GM23338 (cell line): ENCODE results near the gene ZFYVE28. TPM values are rescaled to one million over a fixed set of nuclear protein-coding genes. Genes with fewer than 3 reads are reported as not detected.

ENCODE experiments used
- ATAC-seq: fragments of 200-7000 bp; cut with Tn5 transposase; 3 replicates; pipeline ENCODE4 v1.9.1; 2020
- DNase-seq: peaks from one replicate; pipeline ENCODE4 v3.0.0-alpha.2; 2015; ENCODE audit warnings: low spot score
- H2AFZ ChIP-seq: fragments of 200-600 bp; sonication (generic); 2 replicates; pipeline ENCODE4 v1.8.0; 2016; ENCODE audit warnings: antibody characterized with exemption, mild to moderate bottlenecking, moderate library complexity
- H3F3A ChIP-seq: fragments of 200-600 bp; sonication (generic); replicated peaks from 2 replicates; pipeline ENCODE4 v1.8.0; 2017; ENCODE audit warnings: antibody characterized with exemption, mixed run types, low read depth
- H3K27ac ChIP-seq: fragments of 200-600 bp; sonication (generic); 2 replicates; pipeline ENCODE4 v1.6.1; 2016; ENCODE audit warnings: low read depth
- H3K27me3 ChIP-seq: fragments of 200-600 bp; sonication (generic); 2 replicates; pipeline ENCODE4 v1.8.0; 2016; ENCODE audit warnings: mild to moderate bottlenecking, mixed run types, moderate library complexity; ENCODE audit not compliant: insufficient read depth
- H3K36me3 ChIP-seq: fragments of 200-600 bp; sonication (generic); 2 replicates; pipeline ENCODE4 v1.8.0; 2016; ENCODE audit warnings: mild to moderate bottlenecking; ENCODE audit not compliant: insufficient read depth
- H3K4me1 ChIP-seq: fragments of 200-600 bp; sonication (generic); 2 replicates; pipeline ENCODE4 v1.8.0; 2016; ENCODE audit warnings: mild to moderate bottlenecking, moderate library complexity; ENCODE audit not compliant: insufficient read depth
- H3K4me2 ChIP-seq: fragments of 200-600 bp; sonication (generic); 2 replicates; pipeline ENCODE4 v1.7.1; 2017; ENCODE audit warnings: mixed run types
- H3K4me3 ChIP-seq: fragments of 200-600 bp; sonication (generic); 2 replicates; pipeline ENCODE4 v1.6.1; 2016; ENCODE audit warnings: mixed run types
- H3K79me2 ChIP-seq: fragments of 200-600 bp; sonication (generic); replicated peaks from 2 replicates; pipeline ENCODE4 v1.8.0; 2017; ENCODE audit warnings: mild to moderate bottlenecking; ENCODE audit not compliant: insufficient read depth
- H3K9me2 ChIP-seq: fragments of 200-600 bp; sonication (generic); 2 replicates; pipeline ENCODE4 v1.8.0; 2017; ENCODE audit not compliant: insufficient read depth
- H4K20me1 ChIP-seq: fragments of 200-600 bp; sonication (generic); replicated peaks from 2 replicates; pipeline ENCODE4 v1.8.0; 2017; ENCODE audit warnings: mild to moderate bottlenecking; ENCODE audit not compliant: insufficient read depth
- H3K27ac Mint-ChIP-seq: 2 replicates; pipeline ENCODE4 v1.8.0; 2020; ENCODE audit warnings: inconsistent platforms, mild to moderate bottlenecking, moderate library complexity, mixed read lengths
- H3K27me3 Mint-ChIP-seq: 3 replicates; pipeline ENCODE4 v1.8.0; 2022; ENCODE audit warnings: low read depth, mild to moderate bottlenecking, moderate library complexity, mixed read lengths, inconsistent platforms; ENCODE audit not compliant: insufficient read depth, poor library complexity
- H3K36me3 Mint-ChIP-seq: 3 replicates; pipeline ENCODE4 v1.8.0; 2021; ENCODE audit warnings: low read depth, mild to moderate bottlenecking, inconsistent platforms, moderate library complexity, mixed read lengths
- H3K4me1 Mint-ChIP-seq: 3 replicates; pipeline ENCODE4 v1.8.0; 2020; ENCODE audit warnings: mild to moderate bottlenecking, inconsistent platforms, mixed read lengths
- H3K4me3 Mint-ChIP-seq: 3 replicates; pipeline ENCODE4 v1.8.0; 2021; ENCODE audit warnings: moderate library complexity, mild to moderate bottlenecking, inconsistent platforms, mixed read lengths
- H3K9me3 Mint-ChIP-seq: 3 replicates; pipeline ENCODE4 v1.8.0; 2020; ENCODE audit warnings: moderate library complexity, mild to moderate bottlenecking, inconsistent platforms, mixed read lengths
- CREB1 ChIP-seq: fragments of 250-450 bp; sonication (Bioruptor Pico); IDR thresholded peaks from 2 replicates; pipeline ENCODE4 v1.5.0; 2020; ENCODE audit warnings: low read depth, mild to moderate bottlenecking, moderate library complexity
- EZH2 ChIP-seq: fragments of 200-600 bp; sonication (generic); IDR thresholded peaks from one replicate; pipeline ENCODE4 v1.8.0; 2017; ENCODE audit warnings: antibody characterized with exemption, mild to moderate bottlenecking, low read depth; ENCODE audit not compliant: unreplicated experiment
- EZH2phosphoT487 ChIP-seq: fragments of 200-600 bp; sonication (generic); IDR thresholded peaks from one replicate; pipeline ENCODE4 v1.8.1; 2018; ENCODE audit warnings: antibody characterized with exemption; ENCODE audit not compliant: unreplicated experiment
- NANOG ChIP-seq: IDR thresholded peaks from 2 replicates; pipeline ENCODE4 v1.6.1; 2016; ENCODE audit warnings: antibody characterized with exemption, borderline replicate concordance
- POLR2AphosphoS5 ChIP-seq: IDR thresholded peaks from 2 replicates; pipeline ENCODE4 v1.6.1; 2016; ENCODE audit warnings: antibody characterized with exemption, low read depth
- STAT1 ChIP-seq: IDR thresholded peaks from one replicate; pipeline ENCODE4 v1.6.1; 2016; ENCODE audit warnings: antibody characterized with exemption; ENCODE audit not compliant: unreplicated experiment
- ZNF114 ChIP-seq: fragments of 250-450 bp; sonication (Bioruptor Pico); IDR thresholded peaks from 2 replicates; pipeline ENCODE4 v1.5.0; 2020; ENCODE audit warnings: mild to moderate bottlenecking, moderate library complexity
- ZNF331 ChIP-seq: fragments of 250-450 bp; sonication (Bioruptor Pico); IDR thresholded peaks from 2 replicates; pipeline ENCODE4 v1.5.0; 2020; ENCODE audit warnings: low read depth, mild to moderate bottlenecking, moderate library complexity
- polyA plus RNA-seq: library from polyadenylated mRNA; unstranded; fragments of >200 nt; fragmentation: Nextera tagmentation; extraction: Ambion mirVana; gene quantifications from 2 replicates; pipeline ENCODE4 v1.2.1, GENCODE V29; 2016
- total RNA-seq: library from RNA; depleted of rRNA; stranded (reverse); fragments of >200 nt; shearing (Covaris generic); gene quantifications from 2 replicates; pipeline ENCODE4 v1.2.3, GENCODE V29; 2014
- TF ChIP-seq, protein P1 (sequence below), 2 experiments: fragments of 200-600 bp in 1 of 2; sonication (generic) in 1 of 2; conservative IDR thresholded peaks; 2 replicates each; pipeline versions ENCODE4 v1.5.1 to v1.6.1; 2016 to 2017; ENCODE audit warnings: antibody characterized with exemption in 2 of 2, low read depth in 2 of 2, mild to moderate bottlenecking in 2 of 2, moderate library complexity in 1 of 2
- TF ChIP-seq, protein P2 (sequence below): IDR thresholded peaks from one replicate; pipeline ENCODE4 v1.6.1; 2018; ENCODE audit warnings: antibody characterized with exemption; ENCODE audit not compliant: unreplicated experiment
- TF ChIP-seq, protein P3 (sequence below): IDR thresholded peaks from 2 replicates; pipeline ENCODE4 v1.6.1; 2016; ENCODE audit warnings: antibody characterized with exemption

The ZFYVE28 gene
- total and polyA plus RNA-seq, 2 experiments from 2014 or later = 2.6 to 4.6 TPM

DNA sequence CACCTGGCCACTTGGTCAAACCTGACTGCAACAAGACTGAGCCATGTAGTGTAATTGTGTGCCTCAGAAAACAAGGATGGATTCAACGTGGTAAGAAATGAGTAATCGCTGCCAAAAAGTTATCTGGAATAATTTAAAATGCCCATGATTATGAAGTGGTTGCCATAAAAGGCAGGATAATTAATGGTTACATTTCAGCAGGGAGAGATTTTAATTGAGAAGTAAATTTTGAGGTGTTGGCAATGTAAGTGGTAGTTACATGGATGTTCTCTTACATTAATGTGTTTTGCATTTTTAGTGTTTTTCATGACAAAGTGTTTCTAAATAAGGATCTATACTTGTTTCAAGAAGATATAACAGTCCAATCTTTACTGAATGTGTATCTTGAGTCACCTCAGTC lies 192.2 kb downstream of the ZFYVE28 start:
- no peak overlapping the region; the same call in 1 of the 2 replicates for H3K27ac Mint-ChIP-seq
- Histone ChIP-seq H4K20me1 (peaks cover 4% of the 10 kb centered on the region; the same call in 1 of the 2 replicates), H3F3A (no peaks in the 10 kb centered on the region; the same call in 1 of the 2 replicates), H3K27ac (no peak overlapping the region), H3K4me3 (no peak overlapping the region), H3K79me2 (no peaks in the 10 kb centered on the region), H3K27me3 (no peaks in the 10 kb centered on the region), H3K36me3 (no peaks in the 10 kb centered on the region), H3K9me2 (no peaks in the 10 kb centered on the region), H3K4me1 (peaks cover 20% of the 10 kb centered on the region), H2AFZ (no peak overlapping the region), H3K4me2 (no peak overlapping the region)
- TF ChIP-seq NANOG (no peak), ZNF114 (CRISPR knock-in tag) (no peak), EZH2 (no peak), STAT1 (no peak)
- TF ChIP-seq, protein P1, sequence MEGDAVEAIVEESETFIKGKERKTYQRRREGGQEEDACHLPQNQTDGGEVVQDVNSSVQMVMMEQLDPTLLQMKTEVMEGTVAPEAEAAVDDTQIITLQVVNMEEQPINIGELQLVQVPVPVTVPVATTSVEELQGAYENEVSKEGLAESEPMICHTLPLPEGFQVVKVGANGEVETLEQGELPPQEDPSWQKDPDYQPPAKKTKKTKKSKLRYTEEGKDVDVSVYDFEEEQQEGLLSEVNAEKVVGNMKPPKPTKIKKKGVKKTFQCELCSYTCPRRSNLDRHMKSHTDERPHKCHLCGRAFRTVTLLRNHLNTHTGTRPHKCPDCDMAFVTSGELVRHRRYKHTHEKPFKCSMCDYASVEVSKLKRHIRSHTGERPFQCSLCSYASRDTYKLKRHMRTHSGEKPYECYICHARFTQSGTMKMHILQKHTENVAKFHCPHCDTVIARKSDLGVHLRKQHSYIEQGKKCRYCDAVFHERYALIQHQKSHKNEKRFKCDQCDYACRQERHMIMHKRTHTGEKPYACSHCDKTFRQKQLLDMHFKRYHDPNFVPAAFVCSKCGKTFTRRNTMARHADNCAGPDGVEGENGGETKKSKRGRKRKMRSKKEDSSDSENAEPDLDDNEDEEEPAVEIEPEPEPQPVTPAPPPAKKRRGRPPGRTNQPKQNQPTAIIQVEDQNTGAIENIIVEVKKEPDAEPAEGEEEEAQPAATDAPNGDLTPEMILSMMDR (conservative IDR thresholded peaks at IDR 0.05; ENCODE audit: low read depth in 2 of 2) = no peak
- TF ChIP-seq, protein P2, sequence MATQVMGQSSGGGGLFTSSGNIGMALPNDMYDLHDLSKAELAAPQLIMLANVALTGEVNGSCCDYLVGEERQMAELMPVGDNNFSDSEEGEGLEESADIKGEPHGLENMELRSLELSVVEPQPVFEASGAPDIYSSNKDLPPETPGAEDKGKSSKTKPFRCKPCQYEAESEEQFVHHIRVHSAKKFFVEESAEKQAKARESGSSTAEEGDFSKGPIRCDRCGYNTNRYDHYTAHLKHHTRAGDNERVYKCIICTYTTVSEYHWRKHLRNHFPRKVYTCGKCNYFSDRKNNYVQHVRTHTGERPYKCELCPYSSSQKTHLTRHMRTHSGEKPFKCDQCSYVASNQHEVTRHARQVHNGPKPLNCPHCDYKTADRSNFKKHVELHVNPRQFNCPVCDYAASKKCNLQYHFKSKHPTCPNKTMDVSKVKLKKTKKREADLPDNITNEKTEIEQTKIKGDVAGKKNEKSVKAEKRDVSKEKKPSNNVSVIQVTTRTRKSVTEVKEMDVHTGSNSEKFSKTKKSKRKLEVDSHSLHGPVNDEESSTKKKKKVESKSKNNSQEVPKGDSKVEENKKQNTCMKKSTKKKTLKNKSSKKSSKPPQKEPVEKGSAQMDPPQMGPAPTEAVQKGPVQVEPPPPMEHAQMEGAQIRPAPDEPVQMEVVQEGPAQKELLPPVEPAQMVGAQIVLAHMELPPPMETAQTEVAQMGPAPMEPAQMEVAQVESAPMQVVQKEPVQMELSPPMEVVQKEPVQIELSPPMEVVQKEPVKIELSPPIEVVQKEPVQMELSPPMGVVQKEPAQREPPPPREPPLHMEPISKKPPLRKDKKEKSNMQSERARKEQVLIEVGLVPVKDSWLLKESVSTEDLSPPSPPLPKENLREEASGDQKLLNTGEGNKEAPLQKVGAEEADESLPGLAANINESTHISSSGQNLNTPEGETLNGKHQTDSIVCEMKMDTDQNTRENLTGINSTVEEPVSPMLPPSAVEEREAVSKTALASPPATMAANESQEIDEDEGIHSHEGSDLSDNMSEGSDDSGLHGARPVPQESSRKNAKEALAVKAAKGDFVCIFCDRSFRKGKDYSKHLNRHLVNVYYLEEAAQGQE = no peak
- no peak overlapping the region for H3K4me3 Mint-ChIP-seq
- no peaks in the 10 kb centered on the region; the same call in 2 of the 3 replicates for H3K36me3 Mint-ChIP-seq
- ATAC-seq (no peak), DNase-seq (no peak)
- H3K4me1 Mint-ChIP-seq = peaks cover 31% of the 10 kb centered on the region
- H3K9me3 Mint-ChIP-seq = no peaks in the 10 kb centered on the region
- peaks cover 5% of the 10 kb centered on the region for H3K27me3 Mint-ChIP-seq

DNA sequence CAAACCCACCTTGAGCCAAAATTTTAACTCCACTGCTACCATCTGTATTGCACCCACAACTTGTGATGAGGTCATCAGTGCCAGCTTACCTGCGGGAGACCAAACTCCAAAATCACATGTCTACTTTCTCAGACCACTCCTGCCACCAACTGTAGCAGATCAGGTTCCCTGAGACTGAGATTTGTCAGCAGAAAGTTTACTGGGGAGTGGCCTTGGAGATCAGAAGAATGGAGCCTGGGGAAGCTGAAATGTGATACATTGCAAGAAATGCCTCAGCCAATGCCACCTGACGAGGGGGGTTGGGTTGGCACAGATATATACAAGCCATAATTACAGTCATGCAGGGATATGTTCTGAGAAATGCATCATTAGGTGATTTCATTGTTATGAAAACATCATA lies 195.6 kb downstream of the ZFYVE28 start:
- DNase-seq = peak; percentile 66
- H3K27me3 ChIP-seq = no peaks in the 10 kb centered on the region
- H3K27ac ChIP-seq = peak overlapping the region; percentile 85; the same call in 1 of the 2 replicates
- Mint-ChIP-seq H3K4me3 (peak overlapping the region; percentile 47), H3K9me3 (no peaks in the 10 kb centered on the region), H3K36me3 (no peaks in the 10 kb centered on the region), H3K27ac (peak overlapping the region; percentile 81), H3K27me3 (peaks cover 5% of the 10 kb centered on the region), H3K4me1 (peaks cover 47% of the 10 kb centered on the region)
- no peaks in the 10 kb centered on the region for H3K79me2 ChIP-seq
- ATAC-seq = peak; percentile 13
- H3K36me3 ChIP-seq = no peaks in the 10 kb centered on the region
- peak overlapping the region; percentile 0; the same call in 1 of the 2 replicates for H3K4me3 ChIP-seq
- H3K4me1 ChIP-seq = peaks cover 28% of the 10 kb centered on the region
- H2AFZ ChIP-seq = no peak overlapping the region
- peak overlapping the region; percentile 68 for H3K4me2 ChIP-seq
- H3F3A ChIP-seq = peaks cover 6% of the 10 kb centered on the region
- no peaks in the 10 kb centered on the region for H3K9me2 ChIP-seq
- peaks cover 4% of the 10 kb centered on the region; the same call in 1 of the 2 replicates for H4K20me1 ChIP-seq
- TF ChIP-seq CREB1 (CRISPR knock-in tag) (no peak), EZH2phosphoT487 (no peak), POLR2AphosphoS5 (no peak), ZNF331 (no peak), NANOG (no peak)
- TF ChIP-seq, protein P1 (conservative IDR thresholded peaks at IDR 0.05; ENCODE audit: low read depth in 2 of 2) = no peak
- TF ChIP-seq, protein P2 = no peak
- TF ChIP-seq, protein P3, sequence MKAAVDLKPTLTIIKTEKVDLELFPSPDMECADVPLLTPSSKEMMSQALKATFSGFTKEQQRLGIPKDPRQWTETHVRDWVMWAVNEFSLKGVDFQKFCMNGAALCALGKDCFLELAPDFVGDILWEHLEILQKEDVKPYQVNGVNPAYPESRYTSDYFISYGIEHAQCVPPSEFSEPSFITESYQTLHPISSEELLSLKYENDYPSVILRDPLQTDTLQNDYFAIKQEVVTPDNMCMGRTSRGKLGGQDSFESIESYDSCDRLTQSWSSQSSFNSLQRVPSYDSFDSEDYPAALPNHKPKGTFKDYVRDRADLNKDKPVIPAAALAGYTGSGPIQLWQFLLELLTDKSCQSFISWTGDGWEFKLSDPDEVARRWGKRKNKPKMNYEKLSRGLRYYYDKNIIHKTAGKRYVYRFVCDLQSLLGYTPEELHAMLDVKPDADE = no peak
